ENCODE results near the gene LMX1A.

Gene LMX1A

DNA sequence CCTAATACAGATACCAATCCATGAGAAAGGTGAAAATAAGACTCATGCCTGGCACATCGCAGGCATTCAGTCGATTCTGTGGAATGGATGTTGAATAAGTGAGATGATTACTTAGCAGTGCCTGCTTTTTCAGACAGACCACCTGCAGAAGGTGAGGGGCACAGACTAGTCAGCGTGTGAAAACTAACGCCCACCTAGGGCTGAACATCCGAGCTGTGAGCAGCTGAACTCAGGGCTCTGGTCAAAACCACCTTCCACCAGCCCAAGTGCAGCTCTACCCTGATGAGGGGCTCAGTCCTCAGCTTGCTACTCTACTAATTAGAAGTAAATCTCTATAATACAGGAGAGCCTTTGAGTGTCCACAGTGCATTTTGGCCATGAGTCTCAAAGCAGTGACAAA, 32.5 kb downstream of the LMX1A start (continued):
- TF ChIP-seq, protein P1, sequence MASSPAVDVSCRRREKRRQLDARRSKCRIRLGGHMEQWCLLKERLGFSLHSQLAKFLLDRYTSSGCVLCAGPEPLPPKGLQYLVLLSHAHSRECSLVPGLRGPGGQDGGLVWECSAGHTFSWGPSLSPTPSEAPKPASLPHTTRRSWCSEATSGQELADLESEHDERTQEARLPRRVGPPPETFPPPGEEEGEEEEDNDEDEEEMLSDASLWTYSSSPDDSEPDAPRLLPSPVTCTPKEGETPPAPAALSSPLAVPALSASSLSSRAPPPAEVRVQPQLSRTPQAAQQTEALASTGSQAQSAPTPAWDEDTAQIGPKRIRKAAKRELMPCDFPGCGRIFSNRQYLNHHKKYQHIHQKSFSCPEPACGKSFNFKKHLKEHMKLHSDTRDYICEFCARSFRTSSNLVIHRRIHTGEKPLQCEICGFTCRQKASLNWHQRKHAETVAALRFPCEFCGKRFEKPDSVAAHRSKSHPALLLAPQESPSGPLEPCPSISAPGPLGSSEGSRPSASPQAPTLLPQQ (tag by site-specific recombination; IDR thresholded peaks at IDR 0.05) = no peak
- TF ChIP-seq ZNF175 (tag by site-specific recombination; IDR thresholded peaks at IDR 0.05) = no peak

DNA sequence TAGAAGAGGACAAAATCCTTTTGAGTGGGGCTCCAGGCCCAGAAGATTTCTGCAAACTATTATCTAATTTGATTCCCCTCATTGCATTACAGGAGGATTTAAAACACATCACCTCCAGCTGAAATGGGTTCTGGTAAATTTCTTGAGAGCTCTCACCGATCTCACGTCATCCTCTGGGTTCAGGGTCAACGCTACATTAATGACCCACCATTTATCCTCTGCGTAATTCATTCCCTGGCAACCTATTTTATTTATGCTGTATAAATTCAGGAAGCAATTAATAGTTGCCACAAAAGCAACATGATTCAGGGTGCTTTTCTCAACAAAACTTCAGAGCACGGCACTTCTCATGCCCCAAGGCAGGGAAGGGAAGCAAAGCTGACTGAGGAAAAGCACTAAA, 38.9 kb downstream of the LMX1A start:
- no peak overlapping the region for H3K4me3 ChIP-seq (ENCODE audit: low read depth, low read length)
- ChIA-PET CTCF (interaction anchor here (1.2 kb wide), 1 partner anchor 25 kb away, joined by 6 read pairs; no protein-coding TSS in a partner anchor), POLR2A (no interaction called here)
- H3K9me3 ChIP-seq (ENCODE audit: control insufficient read depth, insufficient read depth, low read depth, low read length) = no peaks in the 10 kb centered on the region
- H3K4me1 ChIP-seq (ENCODE audit: control insufficient read depth, insufficient read depth, low read length) = no peaks in the 10 kb centered on the region
- no peak overlapping the region for H3K27ac ChIP-seq (ENCODE audit: extremely low read depth, low read depth, low read length)
- H3K36me3 ChIP-seq (ENCODE audit: control insufficient read depth in 2 of 2, insufficient read depth in 1 of 2, low read length in 2 of 2) = no peaks in the 10 kb centered on the region
- TF ChIP-seq ZNF623 (tag by site-specific recombination; IDR thresholded peaks at IDR 0.05) (no peak), ZNF23 (tag by site-specific recombination; IDR thresholded peaks at IDR 0.05; ENCODE audit: borderline replicate concordance) (no peak), SP2 (tag by site-specific recombination; IDR thresholded peaks at IDR 0.05) (no peak), ZNF155 (tag by site-specific recombination; IDR thresholded peaks at IDR 0.05) (no peak), KLF8 (tag by site-specific recombination; IDR thresholded peaks at IDR 0.05) (no peak), KLF7 (tag by site-specific recombination; IDR thresholded peaks at IDR 0.05; ENCODE audit: borderline replicate concordance) (no peak), ZNF473 (tag by site-specific recombination; IDR thresholded peaks at IDR 0.05) (no peak), ZNF585B (tag by site-specific recombination; IDR thresholded peaks at IDR 0.05) (no peak), ZNF302 (tag by site-specific recombination; IDR thresholded peaks at IDR 0.05; ENCODE audit: low read depth) (no peak), ZNF221 (tag by site-specific recombination; IDR thresholded peaks at IDR 0.05; ENCODE audit: borderline replicate concordance) (no peak), KLF1 (tag by site-specific recombination; IDR thresholded peaks at IDR 0.05) (no peak), EGR2 (tag by site-specific recombination; IDR thresholded peaks at IDR 0.05; ENCODE audit: low read depth) (no peak), ZBTB1 (tag by site-specific recombination; IDR thresholded peaks at IDR 0.05) (no peak), ZNF423 (tag by site-specific recombination; IDR thresholded peaks at IDR 0.05) (no peak)
- TF ChIP-seq, protein P2, sequence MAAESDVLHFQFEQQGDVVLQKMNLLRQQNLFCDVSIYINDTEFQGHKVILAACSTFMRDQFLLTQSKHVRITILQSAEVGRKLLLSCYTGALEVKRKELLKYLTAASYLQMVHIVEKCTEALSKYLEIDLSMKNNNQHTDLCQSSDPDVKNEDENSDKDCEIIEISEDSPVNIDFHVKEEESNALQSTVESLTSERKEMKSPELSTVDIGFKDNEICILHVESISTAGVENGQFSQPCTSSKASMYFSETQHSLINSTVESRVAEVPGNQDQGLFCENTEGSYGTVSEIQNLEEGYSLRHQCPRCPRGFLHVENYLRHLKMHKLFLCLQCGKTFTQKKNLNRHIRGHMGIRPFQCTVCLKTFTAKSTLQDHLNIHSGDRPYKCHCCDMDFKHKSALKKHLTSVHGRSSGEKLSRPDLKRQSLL (tag by site-specific recombination; IDR thresholded peaks at IDR 0.05) = no peak
- TF ChIP-seq, protein P3, sequence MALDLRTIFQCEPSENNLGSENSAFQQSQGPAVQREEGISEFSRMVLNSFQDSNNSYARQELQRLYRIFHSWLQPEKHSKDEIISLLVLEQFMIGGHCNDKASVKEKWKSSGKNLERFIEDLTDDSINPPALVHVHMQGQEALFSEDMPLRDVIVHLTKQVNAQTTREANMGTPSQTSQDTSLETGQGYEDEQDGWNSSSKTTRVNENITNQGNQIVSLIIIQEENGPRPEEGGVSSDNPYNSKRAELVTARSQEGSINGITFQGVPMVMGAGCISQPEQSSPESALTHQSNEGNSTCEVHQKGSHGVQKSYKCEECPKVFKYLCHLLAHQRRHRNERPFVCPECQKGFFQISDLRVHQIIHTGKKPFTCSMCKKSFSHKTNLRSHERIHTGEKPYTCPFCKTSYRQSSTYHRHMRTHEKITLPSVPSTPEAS (tag by site-specific recombination; IDR thresholded peaks at IDR 0.05) = no peak

DNA sequence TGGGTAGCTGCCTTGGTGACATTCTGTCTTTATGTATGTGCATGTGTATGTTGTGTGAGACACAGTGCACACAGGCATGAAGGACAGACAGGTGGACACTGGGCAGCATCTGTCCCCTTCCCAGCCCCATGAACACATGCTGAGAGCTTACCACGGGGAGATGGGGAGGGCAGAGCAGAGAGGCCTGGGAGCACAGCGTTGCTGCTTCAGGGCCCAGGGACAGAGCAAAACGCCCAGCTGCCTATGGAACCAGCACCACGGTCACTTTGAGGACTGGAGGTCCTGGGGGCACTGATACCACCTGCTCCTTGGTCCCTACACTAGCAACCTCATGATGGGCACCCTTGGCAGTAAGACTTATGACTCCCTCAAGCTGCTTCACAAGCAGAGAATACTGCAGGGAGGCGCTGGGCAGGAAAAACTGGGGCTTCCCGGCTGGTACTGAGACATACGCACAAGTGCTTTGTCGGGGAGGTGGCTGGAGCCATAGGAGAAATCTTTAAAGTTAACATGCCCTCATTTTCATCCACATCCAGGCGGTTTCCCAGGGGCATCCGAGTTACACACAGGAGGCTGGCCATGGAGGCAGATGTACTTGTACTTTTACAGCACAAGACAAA, 40.3 kb downstream of the LMX1A start:
- H3K4me1 ChIP-seq (ENCODE audit: control insufficient read depth, insufficient read depth, low read length) = no peaks in the 10 kb centered on the region
- no peak overlapping the region for H3K4me3 ChIP-seq (ENCODE audit: low read depth, low read length)
- POLR2A ChIA-PET = no interaction called here
- TF ChIP-seq, protein P4, sequence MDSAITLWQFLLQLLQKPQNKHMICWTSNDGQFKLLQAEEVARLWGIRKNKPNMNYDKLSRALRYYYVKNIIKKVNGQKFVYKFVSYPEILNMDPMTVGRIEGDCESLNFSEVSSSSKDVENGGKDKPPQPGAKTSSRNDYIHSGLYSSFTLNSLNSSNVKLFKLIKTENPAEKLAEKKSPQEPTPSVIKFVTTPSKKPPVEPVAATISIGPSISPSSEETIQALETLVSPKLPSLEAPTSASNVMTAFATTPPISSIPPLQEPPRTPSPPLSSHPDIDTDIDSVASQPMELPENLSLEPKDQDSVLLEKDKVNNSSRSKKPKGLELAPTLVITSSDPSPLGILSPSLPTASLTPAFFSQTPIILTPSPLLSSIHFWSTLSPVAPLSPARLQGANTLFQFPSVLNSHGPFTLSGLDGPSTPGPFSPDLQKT (IDR thresholded peaks at IDR 0.05; ENCODE audit: borderline replicate concordance, low read depth, low read length) = no peak
- TF ChIP-seq ZNF211 (tag by site-specific recombination; IDR thresholded peaks at IDR 0.05; ENCODE audit: low read depth) (no peak), ZFP37 (tag by site-specific recombination; IDR thresholded peaks at IDR 0.05) (no peak), KLF7 (tag by site-specific recombination; IDR thresholded peaks at IDR 0.05; ENCODE audit: borderline replicate concordance) (no peak), ZNF274 (IDR thresholded peaks at IDR 0.05; ENCODE audit: low read length) (no peak), ZNF274 (tag by site-specific recombination; IDR thresholded peaks at IDR 0.05; ENCODE audit: borderline replicate concordance) (no peak), ZNF777 (tag by site-specific recombination; IDR thresholded peaks at IDR 0.05; ENCODE audit: borderline replicate concordance) (no peak)
- TF ChIP-seq, protein P5, sequence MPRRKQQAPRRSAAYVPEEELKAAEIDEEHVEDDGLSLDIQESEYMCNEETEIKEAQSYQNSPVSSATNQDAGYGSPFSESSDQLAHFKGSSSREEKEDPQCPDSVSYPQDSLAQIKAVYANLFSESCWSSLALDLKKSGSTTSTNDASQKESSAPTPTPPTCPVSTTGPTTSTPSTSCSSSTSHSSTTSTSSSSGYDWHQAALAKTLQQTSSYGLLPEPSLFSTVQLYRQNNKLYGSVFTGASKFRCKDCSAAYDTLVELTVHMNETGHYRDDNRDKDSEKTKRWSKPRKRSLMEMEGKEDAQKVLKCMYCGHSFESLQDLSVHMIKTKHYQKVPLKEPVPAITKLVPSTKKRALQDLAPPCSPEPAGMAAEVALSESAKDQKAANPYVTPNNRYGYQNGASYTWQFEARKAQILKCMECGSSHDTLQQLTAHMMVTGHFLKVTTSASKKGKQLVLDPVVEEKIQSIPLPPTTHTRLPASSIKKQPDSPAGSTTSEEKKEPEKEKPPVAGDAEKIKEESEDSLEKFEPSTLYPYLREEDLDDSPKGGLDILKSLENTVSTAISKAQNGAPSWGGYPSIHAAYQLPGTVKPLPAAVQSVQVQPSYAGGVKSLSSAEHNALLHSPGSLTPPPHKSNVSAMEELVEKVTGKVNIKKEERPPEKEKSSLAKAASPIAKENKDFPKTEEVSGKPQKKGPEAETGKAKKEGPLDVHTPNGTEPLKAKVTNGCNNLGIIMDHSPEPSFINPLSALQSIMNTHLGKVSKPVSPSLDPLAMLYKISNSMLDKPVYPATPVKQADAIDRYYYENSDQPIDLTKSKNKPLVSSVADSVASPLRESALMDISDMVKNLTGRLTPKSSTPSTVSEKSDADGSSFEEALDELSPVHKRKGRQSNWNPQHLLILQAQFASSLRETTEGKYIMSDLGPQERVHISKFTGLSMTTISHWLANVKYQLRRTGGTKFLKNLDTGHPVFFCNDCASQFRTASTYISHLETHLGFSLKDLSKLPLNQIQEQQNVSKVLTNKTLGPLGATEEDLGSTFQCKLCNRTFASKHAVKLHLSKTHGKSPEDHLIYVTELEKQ (tag by site-specific recombination; IDR thresholded peaks at IDR 0.05; ENCODE audit: borderline replicate concordance) = no peak
- H3K27ac ChIP-seq (ENCODE audit: extremely low read depth, low read depth, low read length) = no peak overlapping the region
- CTCF ChIA-PET = no interaction called here
- no peaks in the 10 kb centered on the region for H3K9me3 ChIP-seq (ENCODE audit: control insufficient read depth, insufficient read depth, low read depth, low read length)
- H3K36me3 ChIP-seq (ENCODE audit: control insufficient read depth in 2 of 2, insufficient read depth in 1 of 2, low read length in 2 of 2) = no peaks in the 10 kb centered on the region

Measured in HEK293 (cell line).